CD4-positive, alpha-beta memory T cell (primary cell): ENCODE data around the gene THSD4. TPM values are rescaled to one million over a fixed set of nuclear protein-coding genes. Genes with fewer than 3 reads are reported as not detected.
A peak's percentile ranks its signal among the peaks of the same experiment; 100 is the strongest.

Experiments used
- CTCF ChIA-PET: fragments of 350-600 bp; sonication (Branson Sonifier 250); formaldehyde crosslinking; loops from one replicate; lab custom pipeline; 2021; ENCODE audit warnings: inconsistent platforms; ENCODE audit not compliant: partially characterized antibody; lab: Charles Lee
- POLR2A ChIA-PET: fragments of 350-600 bp; sonication (Branson Sonifier 250); formaldehyde crosslinking; loops from one replicate; lab custom pipeline; 2021; ENCODE audit not compliant: partially characterized antibody; lab: Charles Lee
- DNase-seq, 5 donors: peaks; one replicate each; pipeline versions ENCODE4 v3.0.0 to v3.0.0-alpha.2; 2020 to 2022; ENCODE audit warnings: mixed read lengths in 1 of 5
- H3K27ac ChIP-seq: one replicate; pipeline ENCODE4 v1.7.0; 2013; ENCODE audit warnings: low read depth, low read length
- H3K27me3 ChIP-seq: 2 replicates; pipeline ENCODE4 v1.7.0; 2013; ENCODE audit warnings: mild to moderate bottlenecking, low read length, moderate library complexity; ENCODE audit not compliant: insufficient read depth
- H3K36me3 ChIP-seq: 2 replicates; pipeline ENCODE4 v1.7.0; 2013; ENCODE audit warnings: mild to moderate bottlenecking, low read length, moderate library complexity; ENCODE audit not compliant: insufficient read depth
- H3K4me1 ChIP-seq: 2 replicates; pipeline ENCODE4 v1.7.0; 2013; ENCODE audit warnings: mild to moderate bottlenecking, low read length, moderate library complexity; ENCODE audit not compliant: insufficient read depth
- H3K4me3 ChIP-seq, 2 donors: one replicate each; pipeline ENCODE4 v1.7.0; 2013; ENCODE audit warnings: low read length in 2 of 2, mild to moderate bottlenecking in 1 of 2
- H3K9me3 ChIP-seq, 2 donors: one replicate each; pipeline ENCODE4 v1.7.0; 2013; ENCODE audit warnings: low read length in 2 of 2, control low read depth in 1 of 2; ENCODE audit not compliant: control insufficient read depth in 1 of 2
- H3K27ac Mint-ChIP-seq, 7 donors: one replicate each; pipeline ENCODE4 v1.8.0; 2020 to 2021; ENCODE audit warnings: mixed read lengths in 7 of 7, mild to moderate bottlenecking in 6 of 7, inconsistent platforms in 3 of 7, moderate library complexity in 3 of 7
- H3K27me3 Mint-ChIP-seq, 2 donors: one replicate each; pipeline ENCODE4 v1.8.0; 2020 to 2021; ENCODE audit warnings: mixed read lengths in 2 of 2
- H3K36me3 Mint-ChIP-seq, 2 donors: one replicate each; pipeline ENCODE4 v1.8.0; 2020 to 2021; ENCODE audit warnings: mixed read lengths in 2 of 2, inconsistent platforms in 1 of 2, mild to moderate bottlenecking in 1 of 2
- H3K4me1 Mint-ChIP-seq, 4 donors: one replicate each; pipeline ENCODE4 v1.8.0; 2020 to 2021; ENCODE audit warnings: mixed read lengths in 4 of 4, mild to moderate bottlenecking in 1 of 4
- H3K4me3 Mint-ChIP-seq, 8 donors: one replicate each; pipeline ENCODE4 v1.8.0; 2020 to 2021; ENCODE audit warnings: mixed read lengths in 8 of 8, mild to moderate bottlenecking in 7 of 8, moderate library complexity in 6 of 8, inconsistent platforms in 3 of 8
- H3K9me3 Mint-ChIP-seq, 8 donors: one replicate each; pipeline ENCODE4 v1.8.0; 2020 to 2021; ENCODE audit warnings: mixed read lengths in 8 of 8, mild to moderate bottlenecking in 5 of 8, inconsistent platforms in 3 of 8, moderate library complexity in 1 of 8
- intact Hi-C: fragments of 100-400 bp; cut with micrococcal nuclease; formaldehyde crosslinking; loops from one replicate; pipeline ENCODE4 v1.15.1; 2023
- polyA plus RNA-seq, 2 donors: library from polyadenylated mRNA; unstranded; fragments of 300-500 nt; fragmentation: Illumina TruSeq; gene quantifications; one replicate each; pipeline ENCODE4 v1.2.3, GENCODE V29; 2021
- total RNA-seq, 2 experiments: library from RNA; stranded (reverse); gene quantifications; one replicate each; pipeline ENCODE4 v1.2.3, GENCODE V29; 2021

The THSD4 gene
- total and polyA plus RNA-seq, 4 experiments from 2014 or later: not detected

GRCh38 chr15:71330638-71331162 lies 215.4 kb downstream of the THSD4 start:
- CTCF ChIA-PET: no interaction called here
- H3K27me3 Mint-ChIP-seq: no peaks in the 10 kb centered on the region
- Histone ChIP-seq H3K4me3 (no peak overlapping the region), H3K4me1 (peaks cover 4% of the 10 kb centered on the region), H3K9me3 (no peaks in the 10 kb centered on the region), H3K27me3 (no peaks in the 10 kb centered on the region), H3K27ac (no peak overlapping the region), H3K36me3 (no peaks in the 10 kb centered on the region)
- no peaks in the 10 kb centered on the region for H3K9me3 Mint-ChIP-seq
- DNase-seq: no peak
- peaks cover 0 to 7% (median 3%) of the 10 kb centered on the region in 4 donors for H3K4me1 Mint-ChIP-seq
- peak overlapping the region in 1 of 7 donors; percentile 3 for H3K27ac Mint-ChIP-seq
- no peaks in the 10 kb centered on the region for H3K36me3 Mint-ChIP-seq
- H3K4me3 Mint-ChIP-seq: no peak overlapping the region
- POLR2A ChIA-PET: no interaction called here
- intact Hi-C loops: no loop called here

GRCh38 chr15:71331173-71331572 lies 215.9 kb downstream of the THSD4 start:
- no peaks in the 10 kb centered on the region for H3K36me3 ChIP-seq
- ChIA-PET CTCF (no interaction called here), POLR2A (no interaction called here)
- no peak for DNase-seq
- H3K4me1 ChIP-seq: peaks cover 4% of the 10 kb centered on the region
- Mint-ChIP-seq H3K4me1 (peaks cover 0 to 7% (median 3%) of the 10 kb centered on the region in 4 donors), H3K27me3 (no peaks in the 10 kb centered on the region), H3K27ac (no peak overlapping the region), H3K4me3 (no peak overlapping the region), H3K36me3 (no peaks in the 10 kb centered on the region), H3K9me3 (no peaks in the 10 kb centered on the region)
- intact Hi-C loops: no loop called here
- no peaks in the 10 kb centered on the region for H3K27me3 ChIP-seq
- H3K9me3 ChIP-seq: no peaks in the 10 kb centered on the region
- no peak overlapping the region for H3K27ac ChIP-seq
- H3K4me3 ChIP-seq: no peak overlapping the region

- peaks cover 4% of the 10 kb centered on the region for H3K4me1 ChIP-seq
- Mint-ChIP-seq H3K4me3 (no peak overlapping the region), H3K36me3 (no peaks in the 10 kb centered on the region), H3K27ac (no peak overlapping the region), H3K27me3 (peaks cover 0 to 2% of the 10 kb centered on the region in 2 donors), H3K4me1 (peaks cover 0 to 7% (median 3%) of the 10 kb centered on the region in 4 donors), H3K9me3 (no peaks in the 10 kb centered on the region)
- no peaks in the 10 kb centered on the region for H3K27me3 ChIP-seq
- DNase-seq: no peak
- intact Hi-C loops: no loop called here
- no peak overlapping the region for H3K4me3 ChIP-seq
- no peaks in the 10 kb centered on the region for H3K9me3 ChIP-seq
- ChIA-PET CTCF (no interaction called here), POLR2A (no interaction called here)
- no peak overlapping the region for H3K27ac ChIP-seq
- no peaks in the 10 kb centered on the region for H3K36me3 ChIP-seq
Measured at GRCh38 chr15:71332431-71333004, 217.2 kb downstream of the THSD4 start.

GRCh38 chr15:71333136-71333700 lies 217.9 kb downstream of the THSD4 start:
- no peak overlapping the region for H3K4me3 Mint-ChIP-seq
- H3K4me1 Mint-ChIP-seq: peaks cover 0 to 7% (median 3%) of the 10 kb centered on the region in 4 donors
- H3K36me3 Mint-ChIP-seq: no peaks in the 10 kb centered on the region
- Histone ChIP-seq H3K27ac (no peak overlapping the region), H3K4me3 (no peak overlapping the region), H3K4me1 (peaks cover 4% of the 10 kb centered on the region), H3K36me3 (no peaks in the 10 kb centered on the region), H3K9me3 (no peaks in the 10 kb centered on the region), H3K27me3 (no peaks in the 10 kb centered on the region)
- ChIA-PET CTCF (no interaction called here), POLR2A (no interaction called here)
- H3K9me3 Mint-ChIP-seq: no peaks in the 10 kb centered on the region
- intact Hi-C loops: no loop called here
- H3K27me3 Mint-ChIP-seq: peaks cover 0 to 2% of the 10 kb centered on the region in 2 donors
- no peak for DNase-seq
- H3K27ac Mint-ChIP-seq: no peak overlapping the region

- H3K27ac ChIP-seq: no peak overlapping the region
- intact Hi-C loops: no loop called here
- Mint-ChIP-seq H3K36me3 (no peaks in the 10 kb centered on the region), H3K4me1 (peaks cover 0 to 7% (median 3%) of the 10 kb centered on the region in 4 donors), H3K4me3 (no peak overlapping the region), H3K27me3 (peaks cover 0 to 2% of the 10 kb centered on the region in 2 donors), H3K27ac (no peak overlapping the region), H3K9me3 (no peaks in the 10 kb centered on the region)
- no peaks in the 10 kb centered on the region for H3K27me3 ChIP-seq
- H3K9me3 ChIP-seq: no peaks in the 10 kb centered on the region
- no peaks in the 10 kb centered on the region for H3K36me3 ChIP-seq
- H3K4me1 ChIP-seq: peaks cover 4% of the 10 kb centered on the region
- ChIA-PET CTCF (no interaction called here), POLR2A (no interaction called here)
- H3K4me3 ChIP-seq: no peak overlapping the region
- no peak for DNase-seq
Measured at GRCh38 chr15:71333839-71334238, 218.6 kb downstream of the THSD4 start.

GRCh38 chr15:71334434-71334833 lies 219.2 kb downstream of the THSD4 start:
- H3K4me3 Mint-ChIP-seq: no peak overlapping the region
- H3K9me3 ChIP-seq: no peaks in the 10 kb centered on the region
- H3K36me3 Mint-ChIP-seq: no peaks in the 10 kb centered on the region
- H3K27ac ChIP-seq: no peak overlapping the region
- no peak overlapping the region for H3K4me3 ChIP-seq
- peaks cover 0 to 7% (median 3%) of the 10 kb centered on the region in 4 donors for H3K4me1 Mint-ChIP-seq
- intact Hi-C loops: no loop called here
- H3K9me3 Mint-ChIP-seq: no peaks in the 10 kb centered on the region
- ChIA-PET CTCF (no interaction called here), POLR2A (no interaction called here)
- H3K27ac Mint-ChIP-seq: no peak overlapping the region
- H3K4me1 ChIP-seq: peaks cover 4% of the 10 kb centered on the region
- peaks cover 0 to 2% of the 10 kb centered on the region in 2 donors for H3K27me3 Mint-ChIP-seq
- no peaks in the 10 kb centered on the region for H3K36me3 ChIP-seq
- H3K27me3 ChIP-seq: no peaks in the 10 kb centered on the region
- DNase-seq: no peak

GRCh38 chr15:71334873-71335272 lies 219.6 kb downstream of the THSD4 start:
- Histone ChIP-seq H3K27ac (no peak overlapping the region), H3K4me1 (peaks cover 4% of the 10 kb centered on the region), H3K36me3 (no peaks in the 10 kb centered on the region), H3K9me3 (no peaks in the 10 kb centered on the region), H3K4me3 (no peak overlapping the region), H3K27me3 (no peaks in the 10 kb centered on the region)
- H3K4me1 Mint-ChIP-seq: peaks cover 0 to 7% (median 3%) of the 10 kb centered on the region in 4 donors
- H3K27ac Mint-ChIP-seq: no peak overlapping the region
- no peaks in the 10 kb centered on the region for H3K36me3 Mint-ChIP-seq
- no peak overlapping the region for H3K4me3 Mint-ChIP-seq
- intact Hi-C loops: no loop called here
- ChIA-PET POLR2A (no interaction called here), CTCF (no interaction called here)
- DNase-seq: no peak
- H3K9me3 Mint-ChIP-seq: no peaks in the 10 kb centered on the region
- H3K27me3 Mint-ChIP-seq: peaks cover 0 to 2% of the 10 kb centered on the region in 2 donors
